ENCODE data around the gene TOMM22. TPM values are rescaled to one million over a fixed set of nuclear protein-coding genes. Genes with fewer than 3 reads are reported as not detected.

The TOMM22 gene
- total and polyA plus RNA-seq, 3 donors from 2014 or later: 44.3 to 95.1 (median 57.6) TPM

DNA sequence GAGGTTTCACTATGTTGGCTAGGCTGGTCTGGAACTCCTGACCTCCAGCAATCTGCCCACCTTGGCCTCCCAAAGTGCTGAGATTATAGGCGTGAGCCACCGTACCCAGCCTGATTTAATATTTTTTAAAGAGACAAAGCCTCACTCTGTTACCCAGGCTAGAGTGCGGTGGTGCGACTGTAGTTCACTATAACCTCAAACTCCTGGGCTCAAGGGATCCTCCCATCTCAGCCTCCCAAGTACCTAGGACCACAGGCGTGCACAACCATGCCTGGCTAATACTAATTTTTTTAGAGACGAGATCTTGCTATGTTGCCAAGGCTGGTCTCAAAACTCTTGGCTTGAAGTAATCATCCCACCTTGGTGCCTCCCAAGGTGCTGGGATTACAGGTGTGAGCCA, 37.4 kb downstream of the TOMM22 start:
- H3K9me3 ChIP-seq: no peaks in the 10 kb centered on the region
- H3K36me3 ChIP-seq (ENCODE audit: low read depth, missing control alignments): no peaks in the 10 kb centered on the region
- no peak for DNase-seq
- TF ChIP-seq, protein P1, sequence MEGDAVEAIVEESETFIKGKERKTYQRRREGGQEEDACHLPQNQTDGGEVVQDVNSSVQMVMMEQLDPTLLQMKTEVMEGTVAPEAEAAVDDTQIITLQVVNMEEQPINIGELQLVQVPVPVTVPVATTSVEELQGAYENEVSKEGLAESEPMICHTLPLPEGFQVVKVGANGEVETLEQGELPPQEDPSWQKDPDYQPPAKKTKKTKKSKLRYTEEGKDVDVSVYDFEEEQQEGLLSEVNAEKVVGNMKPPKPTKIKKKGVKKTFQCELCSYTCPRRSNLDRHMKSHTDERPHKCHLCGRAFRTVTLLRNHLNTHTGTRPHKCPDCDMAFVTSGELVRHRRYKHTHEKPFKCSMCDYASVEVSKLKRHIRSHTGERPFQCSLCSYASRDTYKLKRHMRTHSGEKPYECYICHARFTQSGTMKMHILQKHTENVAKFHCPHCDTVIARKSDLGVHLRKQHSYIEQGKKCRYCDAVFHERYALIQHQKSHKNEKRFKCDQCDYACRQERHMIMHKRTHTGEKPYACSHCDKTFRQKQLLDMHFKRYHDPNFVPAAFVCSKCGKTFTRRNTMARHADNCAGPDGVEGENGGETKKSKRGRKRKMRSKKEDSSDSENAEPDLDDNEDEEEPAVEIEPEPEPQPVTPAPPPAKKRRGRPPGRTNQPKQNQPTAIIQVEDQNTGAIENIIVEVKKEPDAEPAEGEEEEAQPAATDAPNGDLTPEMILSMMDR (IDR thresholded peaks at IDR 0.05): no peak
- TF ChIP-seq POLR2A (IDR thresholded peaks at IDR 0.05): no peak
- intact Hi-C loops (cut with DNase I; ENCODE audit: low total_unique reads): no loop called here
- H3K4me1 ChIP-seq: peaks cover 31% of the 10 kb centered on the region
- 89 to 93% methylated on average over 6 of the region's 6 CpGs for WGBS, 2 donors
- H3K27me3 ChIP-seq: no peaks in the 10 kb centered on the region
- no peak overlapping the region for H3K4me3 ChIP-seq
- H3K27ac ChIP-seq: no peak overlapping the region

DNA sequence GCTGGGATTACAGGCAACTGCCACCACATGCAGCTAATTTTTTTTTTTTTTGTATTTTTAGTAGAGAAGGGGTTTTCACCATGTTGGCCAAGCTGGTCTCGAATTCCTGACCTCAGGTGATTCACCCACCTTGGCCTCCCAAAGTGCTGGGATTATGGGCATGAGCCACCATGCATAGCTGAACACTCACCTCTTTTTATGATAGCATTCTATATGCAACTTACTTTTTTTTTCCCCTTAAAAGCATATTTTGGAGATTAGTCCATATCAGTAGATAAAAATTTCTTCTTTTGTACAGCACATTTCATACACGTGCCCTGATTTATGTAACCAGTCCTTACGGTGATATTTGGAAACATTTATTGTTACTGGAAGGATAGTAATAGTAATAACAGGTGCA, 38.6 kb downstream of the TOMM22 start:
- DNase-seq: no peak
- intact Hi-C loops (cut with DNase I; ENCODE audit: low total_unique reads): no loop called here
- Histone ChIP-seq H3K27me3 (no peaks in the 10 kb centered on the region), H3K4me1 (peaks cover 20% of the 10 kb centered on the region), H3K27ac (no peak overlapping the region), H3K9me3 (no peaks in the 10 kb centered on the region), H3K4me3 (no peak overlapping the region), H3K36me3 (ENCODE audit: low read depth, missing control alignments) (no peaks in the 10 kb centered on the region)
- TF ChIP-seq POLR2A (IDR thresholded peaks at IDR 0.05): no peak
- TF ChIP-seq, protein P1 (IDR thresholded peaks at IDR 0.05): no peak
- 78 to 82% methylated on average over 3 of the region's 3 CpGs for WGBS, 2 donors

DNA sequence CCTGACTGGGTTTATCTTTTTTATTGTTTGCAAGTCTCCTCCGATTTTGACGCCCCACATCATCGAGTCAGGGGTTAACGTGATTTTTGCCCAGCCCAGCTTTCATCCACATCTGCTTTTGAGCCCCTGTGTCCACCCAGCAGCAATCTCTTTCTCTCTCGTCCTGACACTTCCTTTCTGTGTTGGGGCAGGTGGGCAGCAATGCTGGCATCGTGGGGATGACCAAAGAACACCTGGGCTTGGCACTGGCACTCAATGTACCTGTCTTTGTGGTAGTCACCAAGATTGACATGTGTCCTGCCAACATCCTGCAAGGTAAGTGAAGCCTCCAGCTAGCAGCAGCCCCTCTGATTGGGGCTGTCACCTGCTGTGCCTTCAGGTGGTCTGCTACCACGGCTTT, 39.8 kb downstream of the TOMM22 start:
- Histone ChIP-seq H3K36me3 (ENCODE audit: low read depth, missing control alignments) (no peaks in the 10 kb centered on the region), H3K27ac (no peak overlapping the region), H3K4me1 (peaks cover 8% of the 10 kb centered on the region), H3K27me3 (no peaks in the 10 kb centered on the region), H3K4me3 (no peak overlapping the region), H3K9me3 (no peaks in the 10 kb centered on the region)
- 87 to 89% methylated on average over 7 of the region's 7 CpGs for WGBS, 2 donors
- no peak for DNase-seq
- intact Hi-C loops (cut with DNase I; ENCODE audit: low total_unique reads): no loop called here
- TF ChIP-seq, protein P1 (IDR thresholded peaks at IDR 0.05): no peak
- no peak for TF ChIP-seq POLR2A (IDR thresholded peaks at IDR 0.05)

DNA sequence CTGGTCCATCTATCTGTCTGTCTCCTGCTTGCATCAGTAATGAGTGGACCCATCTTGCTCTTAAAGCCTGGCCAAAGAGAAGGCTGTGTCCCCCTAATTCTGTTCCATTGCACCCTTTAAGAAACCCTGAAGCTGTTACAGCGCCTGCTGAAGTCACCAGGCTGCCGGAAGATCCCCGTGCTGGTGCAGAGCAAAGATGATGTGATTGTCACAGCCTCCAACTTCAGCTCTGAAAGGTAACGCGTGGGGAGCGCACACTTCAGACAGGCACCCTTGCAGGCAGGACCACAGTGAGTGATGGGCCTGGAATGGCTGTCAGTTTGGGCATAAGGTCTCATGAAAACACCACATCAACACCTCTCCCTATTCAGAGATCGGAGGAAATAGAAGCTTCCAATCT, 42.4 kb downstream of the TOMM22 start:
- no peak for DNase-seq
- intact Hi-C loops (cut with DNase I; ENCODE audit: low total_unique reads): no loop called here
- Histone ChIP-seq H3K36me3 (ENCODE audit: low read depth, missing control alignments) (no peaks in the 10 kb centered on the region), H3K27me3 (no peaks in the 10 kb centered on the region), H3K4me1 (peaks cover 7% of the 10 kb centered on the region), H3K4me3 (no peak overlapping the region), H3K9me3 (no peaks in the 10 kb centered on the region), H3K27ac (no peak overlapping the region)
- TF ChIP-seq POLR2A (IDR thresholded peaks at IDR 0.05): no peak
- 90 to 96% methylated on average over 1 to 7 of the region's 7 CpGs for WGBS, 2 donors

DNA sequence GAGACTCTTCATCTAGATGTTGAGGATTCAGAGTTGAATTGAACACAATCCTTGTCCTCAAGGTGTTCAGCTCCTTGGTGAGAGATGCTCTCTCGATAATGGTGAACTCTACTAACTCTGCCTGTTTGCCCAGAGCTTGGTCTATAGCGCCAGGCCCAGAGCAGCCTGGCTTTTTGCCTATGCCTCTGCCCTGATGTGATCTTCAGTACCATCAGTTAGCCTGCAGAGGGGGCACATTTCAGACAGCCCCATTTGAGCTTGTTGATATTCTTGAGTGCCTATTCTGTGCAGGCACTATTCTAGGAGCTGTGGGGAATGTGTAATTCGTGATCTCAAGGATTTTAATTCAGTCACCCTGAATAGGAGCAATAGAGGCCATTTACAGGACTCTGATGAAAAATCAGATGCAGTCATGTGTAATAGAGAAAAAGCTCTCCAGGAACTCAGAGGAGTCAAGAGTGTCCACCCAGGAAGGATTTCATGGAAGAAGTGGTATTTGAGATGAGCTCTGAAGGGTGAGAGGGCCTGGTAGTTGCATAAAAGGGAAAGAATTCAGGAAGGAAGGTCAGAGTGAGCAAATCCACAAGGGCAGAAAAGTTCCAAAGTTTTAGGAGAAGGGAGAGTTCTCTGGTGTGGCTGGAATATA, 43.3 kb downstream of the TOMM22 start:
- DNase-seq: no peak
- peaks cover 7% of the 10 kb centered on the region for H3K4me1 ChIP-seq
- 82 to 89% methylated on average over 3 of the region's 3 CpGs for WGBS, 2 donors
- no peaks in the 10 kb centered on the region for H3K9me3 ChIP-seq
- H3K36me3 ChIP-seq (ENCODE audit: low read depth, missing control alignments): no peaks in the 10 kb centered on the region
- no peak overlapping the region for H3K4me3 ChIP-seq
- TF ChIP-seq POLR2A (IDR thresholded peaks at IDR 0.05): no peak
- TF ChIP-seq, protein P1 (IDR thresholded peaks at IDR 0.05): peak in 1 of 3 experiments; percentile 29
- H3K27ac ChIP-seq: no peak overlapping the region
- no peaks in the 10 kb centered on the region for H3K27me3 ChIP-seq
- intact Hi-C loops (cut with DNase I; ENCODE audit: low total_unique reads): no loop called here
